ES-I3 (cell line): ENCODE measurements around the gene PRRX2.
A peak's percentile ranks its signal among the peaks of the same experiment; 100 is the strongest.
"Not testable (repeated sequence)": the region's sequence is repeated elsewhere in the genome, so short reads cannot be mapped to it uniquely, and the experiment has no call there.

Experiments
- H3K36me3 ChIP-seq: 2 replicates; pipeline ENCODE4 v1.6.1; 2013; ENCODE audit warnings: mild to moderate bottlenecking, low read length, control low read depth, moderate library complexity; ENCODE audit not compliant: insufficient read depth
- H3K4me1 ChIP-seq: 2 replicates; pipeline ENCODE4 v1.6.1; 2013; ENCODE audit warnings: mild to moderate bottlenecking, control low read depth, low read length; ENCODE audit not compliant: insufficient read depth
- H3K9ac ChIP-seq: 2 replicates; pipeline ENCODE4 v1.6.1; 2013; ENCODE audit warnings: low read depth, mild to moderate bottlenecking, low read length, moderate library complexity
- H3K9me3 ChIP-seq: 2 replicates; pipeline ENCODE4 v1.6.1; 2013; ENCODE audit warnings: mild to moderate bottlenecking, low read length, moderate library complexity; ENCODE audit not compliant: control insufficient read depth, insufficient read depth

PRRX2 gene

DNA sequence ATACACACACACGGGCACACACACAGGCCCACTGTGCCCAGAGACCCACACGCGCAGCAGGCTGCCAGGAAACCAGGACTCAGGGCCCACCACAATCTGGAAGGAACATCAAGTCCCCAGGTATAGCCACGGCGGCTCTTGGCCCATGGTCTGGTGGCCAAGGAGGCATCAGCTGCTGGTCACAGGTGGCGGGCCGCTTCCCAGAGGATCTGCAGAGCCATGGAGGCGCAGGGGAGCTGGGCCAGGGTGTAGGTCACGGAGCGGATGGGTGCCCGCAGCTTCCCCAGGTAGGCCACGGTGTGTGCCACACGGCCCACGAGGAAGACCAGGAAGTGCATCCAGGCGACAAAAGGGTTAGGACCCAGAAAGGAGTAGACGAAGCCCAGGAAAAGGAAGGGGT, 74.0 kb downstream of the PRRX2 start:
- H3K36me3 ChIP-seq, result no peaks in the 10 kb centered on the region
- H3K4me1 ChIP-seq, result peaks cover 6% of the 10 kb centered on the region; the same call in 1 of the 2 replicates
- no peak overlapping the region for H3K9ac ChIP-seq
- H3K9me3 ChIP-seq, result no peaks in the 10 kb centered on the region

DNA sequence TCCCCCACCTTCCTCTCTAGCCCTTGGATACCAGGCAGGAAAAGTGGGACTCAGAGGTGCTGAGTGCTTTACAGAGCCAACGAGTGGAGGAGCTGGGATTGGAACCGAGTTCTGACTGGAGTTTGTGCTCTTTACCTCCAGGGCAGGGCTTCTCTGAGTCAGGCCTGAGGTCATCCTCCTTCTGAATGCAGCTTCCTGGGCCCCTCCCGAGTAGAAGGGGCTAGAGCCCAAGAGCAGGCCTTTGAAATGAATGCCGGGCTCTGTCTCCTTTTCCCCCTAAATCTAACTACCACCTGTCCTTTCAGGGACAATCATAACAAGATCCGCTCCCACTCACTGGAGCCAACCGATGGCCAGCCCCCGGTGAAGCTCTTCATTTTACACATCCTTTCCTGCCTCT, 74.7 kb downstream of the PRRX2 start:
- no peaks in the 10 kb centered on the region for H3K9me3 ChIP-seq
- no peaks in the 10 kb centered on the region for H3K36me3 ChIP-seq
- H3K9ac ChIP-seq, result no peak overlapping the region
- peaks cover 6% of the 10 kb centered on the region; the same call in 1 of the 2 replicates for H3K4me1 ChIP-seq

DNA sequence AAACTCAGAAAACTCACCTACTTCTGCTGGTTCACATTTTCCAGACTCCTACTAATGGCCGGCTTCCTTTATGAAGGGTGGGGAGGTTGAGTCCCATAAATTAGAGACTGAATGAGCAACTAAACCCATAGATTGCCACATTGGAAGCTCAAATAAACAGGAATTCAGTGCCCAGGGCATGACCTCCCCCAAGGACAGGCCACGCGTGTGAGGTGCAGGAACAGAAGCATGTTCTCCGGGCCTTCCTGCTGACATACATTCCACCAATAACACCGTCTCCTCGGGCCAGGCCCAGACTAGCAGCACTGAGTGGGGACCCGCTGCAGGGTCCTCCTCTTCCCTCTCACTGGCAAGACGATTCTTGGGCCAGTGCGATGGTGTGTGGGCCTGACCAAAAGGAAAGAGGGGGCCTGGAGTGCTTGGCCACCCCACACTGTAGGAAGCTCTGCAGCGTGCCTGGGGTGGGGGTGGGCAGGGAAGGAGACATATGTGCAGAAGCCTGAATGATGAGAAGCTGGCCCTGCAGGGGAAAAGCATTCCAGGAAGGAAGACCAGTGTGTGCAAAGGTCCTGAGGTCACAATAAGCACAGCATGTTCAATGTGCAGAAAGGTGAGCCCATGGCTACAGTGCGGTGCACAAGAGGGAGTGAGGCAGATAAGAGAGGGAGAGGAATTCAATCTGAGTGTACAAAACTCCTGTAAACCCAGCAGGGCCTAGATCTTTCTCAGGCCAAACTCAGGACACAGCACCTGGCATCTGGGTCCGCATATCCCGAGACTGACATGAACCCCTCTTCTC, 75.4 kb downstream of the PRRX2 start:
- Histone ChIP-seq H3K9ac (no peak overlapping the region), H3K9me3 (no peaks in the 10 kb centered on the region), H3K36me3 (no peaks in the 10 kb centered on the region), H3K4me1 (peaks cover 6% of the 10 kb centered on the region; the same call in 1 of the 2 replicates)

DNA sequence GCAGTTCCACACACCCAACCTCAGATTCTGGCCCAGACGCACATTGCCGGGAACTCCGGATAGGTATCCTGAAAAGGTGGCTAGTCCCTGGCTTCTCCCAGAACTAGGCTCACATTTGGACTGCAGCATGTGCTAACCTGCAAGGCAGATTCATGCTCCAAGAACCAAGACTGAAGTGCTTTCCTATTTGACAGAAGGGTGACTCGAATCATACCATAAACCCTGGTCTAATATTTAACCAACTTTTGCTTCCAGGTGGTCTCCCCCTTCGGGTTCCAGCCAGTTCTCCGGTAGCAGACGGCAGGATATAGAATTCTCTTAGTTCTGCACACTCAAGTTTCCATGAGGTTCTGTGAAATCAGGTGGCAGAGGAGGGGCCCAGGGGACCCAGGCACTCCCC, 79.8 kb downstream of the PRRX2 start:
- peaks cover 2% of the 10 kb centered on the region; the same call in 1 of the 2 replicates for H3K4me1 ChIP-seq
- no peaks in the 10 kb centered on the region for H3K36me3 ChIP-seq
- H3K9ac ChIP-seq, result no peak overlapping the region
- no peaks in the 10 kb centered on the region for H3K9me3 ChIP-seq

DNA sequence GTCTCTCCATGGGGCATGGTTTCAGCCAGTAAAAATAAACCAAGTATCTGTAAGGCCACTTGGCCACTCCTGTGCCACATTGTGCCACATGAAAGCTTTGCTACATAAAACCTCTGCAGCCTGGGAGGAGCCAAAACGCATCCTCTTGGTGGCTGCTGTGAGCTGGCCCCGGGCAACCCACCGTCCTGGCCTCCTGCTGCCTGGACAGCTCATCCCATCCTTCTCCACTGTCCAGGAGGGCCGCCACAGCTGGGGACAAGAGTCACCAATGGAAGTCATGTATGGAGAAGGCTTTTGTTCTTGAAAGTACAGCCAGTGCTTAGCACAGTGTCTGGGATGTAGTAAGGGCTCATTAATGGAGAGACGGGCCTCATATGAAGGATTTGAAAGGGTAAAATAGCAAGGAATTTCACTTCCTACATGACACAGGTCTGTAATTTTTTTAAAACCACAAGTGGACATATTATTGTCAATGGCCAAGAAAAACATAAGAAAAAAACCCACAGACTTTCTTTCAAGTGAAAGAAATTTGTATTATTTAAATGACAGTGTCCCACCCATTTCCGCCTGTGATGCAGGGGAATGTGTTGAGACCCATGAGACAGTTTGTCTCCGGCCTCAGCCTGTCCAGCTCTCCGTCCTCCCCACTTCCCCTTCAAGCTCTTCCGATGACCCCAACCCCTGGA, 80.8 kb downstream of the PRRX2 start:
- no peaks in the 10 kb centered on the region for H3K36me3 ChIP-seq
- no peaks in the 10 kb centered on the region; the same call in 1 of the 2 replicates for H3K4me1 ChIP-seq
- no peak overlapping the region for H3K9ac ChIP-seq
- no peaks in the 10 kb centered on the region for H3K9me3 ChIP-seq

DNA sequence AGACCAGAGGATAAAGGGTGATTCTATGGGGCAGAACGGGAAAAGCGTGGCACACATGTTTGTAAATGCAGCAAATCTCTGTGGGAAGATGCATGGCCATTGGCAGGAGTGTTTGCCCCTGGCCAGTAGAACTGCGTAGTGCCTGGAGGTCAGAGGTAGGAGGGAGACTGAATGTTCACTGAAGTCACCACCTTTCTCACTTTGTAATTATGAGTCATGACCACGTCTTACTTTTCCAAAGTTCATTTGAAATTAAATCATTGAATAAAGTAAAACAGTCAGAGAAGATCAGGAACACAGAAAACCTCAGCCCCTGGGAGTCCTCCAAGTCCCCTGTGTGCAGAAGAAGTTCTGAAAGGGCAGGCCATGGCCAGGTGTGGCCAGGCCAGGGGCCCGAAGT, 82.8 kb downstream of the PRRX2 start:
- H3K9ac ChIP-seq, result no peak overlapping the region
- no peaks in the 10 kb centered on the region for H3K9me3 ChIP-seq
- H3K36me3 ChIP-seq, result no peaks in the 10 kb centered on the region
- H3K4me1 ChIP-seq, result peaks cover 10% of the 10 kb centered on the region; the same call in 1 of the 2 replicates

DNA sequence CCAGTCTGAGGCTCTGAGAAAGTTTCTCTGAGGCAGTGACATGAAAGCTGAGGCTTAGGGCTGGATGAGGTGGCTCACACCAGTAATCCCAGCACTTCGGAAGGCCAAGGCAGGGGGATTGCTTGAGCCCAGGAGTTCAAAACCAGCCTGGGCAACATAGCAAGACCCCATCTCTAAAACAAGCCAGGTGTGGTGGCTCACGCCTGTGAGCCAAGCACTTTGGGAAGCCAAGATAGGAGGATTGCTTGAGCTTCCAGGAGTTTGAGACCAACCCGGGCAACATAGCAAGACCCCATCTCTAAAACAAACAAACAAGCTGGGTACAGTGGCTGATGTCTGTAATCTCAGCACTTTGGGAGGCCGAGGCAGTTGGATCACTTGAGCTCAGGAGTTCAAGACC, 83.6 kb downstream of the PRRX2 start:
- not testable (repeated sequence) for H3K9ac ChIP-seq
- peaks cover 11% of the 10 kb centered on the region; the same call in 1 of the 2 replicates for H3K4me1 ChIP-seq

DNA sequence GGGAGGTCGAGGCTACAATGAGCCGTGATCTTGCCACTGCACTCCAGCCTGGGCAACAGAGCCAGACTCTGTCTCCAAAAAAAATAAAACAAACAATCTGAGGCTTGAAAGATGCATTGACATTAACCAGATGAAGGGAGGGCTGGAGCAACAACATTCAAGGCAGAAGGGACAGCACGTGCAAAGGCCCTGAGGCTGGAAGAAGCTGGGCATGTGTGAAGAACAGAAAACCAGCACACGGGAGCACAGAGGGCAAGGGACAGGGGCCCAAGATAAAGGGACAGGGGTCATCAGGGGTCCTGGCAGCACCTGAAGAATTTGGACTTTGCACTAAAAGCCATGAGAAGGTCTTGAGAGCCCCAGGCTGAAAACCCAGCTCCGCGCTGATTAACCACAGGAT, 84.1 kb downstream of the PRRX2 start:
- no peak overlapping the region for H3K9ac ChIP-seq
- no peaks in the 10 kb centered on the region for H3K9me3 ChIP-seq
- peaks cover 11% of the 10 kb centered on the region; the same call in 1 of the 2 replicates for H3K4me1 ChIP-seq
- H3K36me3 ChIP-seq, result no peaks in the 10 kb centered on the region

More for the DNA sequence above, 83.6 kb downstream of the PRRX2 start:
- H3K36me3 ChIP-seq, H3K9me3 ChIP-seq: not testable (repeated sequence)

DNA sequence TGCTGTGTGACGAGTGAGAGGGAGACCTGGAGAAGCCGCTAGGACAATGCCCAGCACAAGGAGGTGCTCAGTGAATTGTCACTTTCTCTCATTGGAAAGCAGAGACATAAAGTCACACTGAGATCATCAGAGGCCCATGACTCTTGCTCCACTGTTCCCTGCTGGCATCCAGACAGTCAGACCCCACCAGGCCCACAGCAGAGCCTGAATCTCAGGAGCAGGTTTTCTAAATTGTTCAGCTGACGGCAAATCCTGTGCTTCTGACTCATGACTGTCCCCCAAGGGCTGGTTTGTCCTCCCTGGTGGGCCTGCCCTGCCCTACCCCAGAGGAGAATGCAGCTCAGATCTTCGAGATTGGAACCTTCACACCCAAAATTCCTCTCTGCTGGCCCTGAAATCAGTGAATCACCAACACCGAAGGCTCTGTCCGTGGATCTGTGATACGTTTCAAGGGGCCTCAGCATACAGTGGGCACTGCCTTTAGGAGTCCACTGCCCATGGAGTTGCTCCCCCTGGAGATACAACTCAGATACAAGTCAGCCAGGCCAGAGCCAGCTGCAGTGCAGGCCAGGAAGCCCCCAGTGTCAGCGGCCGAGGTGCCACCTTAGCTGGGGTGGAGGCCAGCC, 84.7 kb downstream of the PRRX2 start:
- H3K36me3 ChIP-seq, result no peaks in the 10 kb centered on the region
- no peak overlapping the region for H3K9ac ChIP-seq
- H3K4me1 ChIP-seq, result peaks cover 11% of the 10 kb centered on the region; the same call in 1 of the 2 replicates
- no peaks in the 10 kb centered on the region for H3K9me3 ChIP-seq

DNA sequence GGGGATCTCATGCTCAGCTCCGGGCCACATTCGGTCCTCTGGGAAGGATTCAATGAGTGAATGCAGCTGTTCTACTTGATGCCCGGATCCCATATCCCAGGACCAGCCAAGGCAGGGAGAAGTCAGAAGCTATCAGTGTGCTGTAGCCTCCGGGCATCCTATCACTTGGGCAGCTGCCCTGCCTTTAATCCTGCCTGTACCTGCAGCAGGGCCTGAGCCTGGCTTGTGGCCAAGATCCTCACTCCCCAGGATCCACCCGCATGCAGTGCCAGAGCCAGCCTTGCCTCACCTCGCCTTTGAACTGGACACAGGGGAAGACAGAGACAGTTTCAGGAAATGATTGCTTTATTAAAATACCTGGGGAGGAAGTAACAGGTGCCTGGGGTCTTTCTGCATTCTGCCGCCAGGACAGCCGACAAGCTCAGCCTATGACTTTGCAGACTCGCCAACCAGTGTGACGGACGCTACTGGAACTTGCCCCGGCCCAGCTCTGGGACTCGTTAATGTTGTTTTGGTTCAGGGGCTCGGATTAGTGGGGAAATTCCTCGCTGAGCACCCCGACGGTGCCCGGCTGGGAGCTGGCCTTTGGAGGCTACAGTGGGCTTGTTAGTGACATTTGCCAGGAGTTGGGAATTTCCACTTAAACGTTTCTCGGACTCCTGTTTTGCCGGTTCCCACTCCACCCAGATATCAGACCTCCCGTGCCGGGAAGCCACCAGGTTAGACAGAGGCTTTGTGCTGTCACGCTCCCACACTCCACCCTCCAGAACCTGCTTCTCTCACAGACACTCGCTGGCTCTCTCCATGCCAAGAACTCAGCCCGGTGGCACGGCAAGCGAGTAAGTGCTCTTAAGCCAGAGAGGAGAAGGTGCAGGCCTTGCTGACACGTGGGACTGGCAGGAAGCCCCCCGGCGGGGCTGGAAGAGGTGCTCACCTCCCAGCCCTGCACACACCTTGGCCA, 86.7 kb downstream of the PRRX2 start:
- no peaks in the 10 kb centered on the region for H3K36me3 ChIP-seq
- peaks cover 11% of the 10 kb centered on the region; the same call in 1 of the 2 replicates for H3K4me1 ChIP-seq
- H3K9ac ChIP-seq, result peak overlapping the region; percentile 6; the same call in 1 of the 2 replicates
- H3K9me3 ChIP-seq, result no peaks in the 10 kb centered on the region

DNA sequence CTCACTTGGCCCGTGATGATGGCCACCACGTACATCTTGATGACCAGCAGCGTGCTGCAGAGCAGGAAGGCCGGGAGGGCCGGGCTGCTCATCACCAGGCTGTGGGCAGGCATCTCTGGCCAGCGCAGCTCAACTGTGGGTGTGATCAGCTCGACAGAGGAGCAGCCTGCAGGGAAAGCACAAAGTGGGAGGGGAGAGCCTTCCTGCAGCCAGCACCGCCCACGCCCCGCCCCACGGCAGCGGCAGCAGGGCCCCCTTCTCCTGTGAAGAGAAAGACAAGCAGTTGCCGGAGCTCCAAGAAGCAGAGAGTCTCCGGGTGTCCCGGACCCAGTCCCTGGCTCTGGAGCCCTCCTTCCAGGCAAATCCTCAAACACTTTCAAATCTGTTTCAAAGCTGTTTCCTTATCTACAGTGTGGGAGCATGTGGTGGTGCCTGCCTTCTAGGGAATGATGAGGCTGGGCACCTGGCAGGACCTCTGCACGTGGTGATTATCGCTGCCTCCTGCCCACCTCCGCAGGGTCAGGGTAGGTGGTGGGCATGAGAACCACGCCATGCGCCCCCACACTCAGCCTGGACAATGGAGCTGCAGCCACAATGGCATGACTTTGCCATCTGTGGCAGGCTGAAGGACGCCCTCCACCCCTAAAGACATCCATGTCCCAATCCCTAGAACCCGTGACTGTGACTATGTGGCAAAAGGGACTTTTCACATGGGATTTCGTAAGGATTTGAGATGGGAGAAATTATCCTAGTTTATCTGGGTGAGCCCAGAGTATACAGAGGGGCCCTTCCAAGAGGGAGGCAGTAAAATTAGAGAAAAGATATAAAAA, 87.7 kb downstream of the PRRX2 start, which contains the start of gene PTGES:
Gene PTGES (minus strand): TSS at position 143 of the 830 bp plus-strand sequence. CDS start 30 bp downstream, at position 113.
- Histone ChIP-seq H3K36me3 (no peaks in the 10 kb centered on the region), H3K9me3 (no peaks in the 10 kb centered on the region), H3K4me1 (peaks cover 11% of the 10 kb centered on the region; the same call in 1 of the 2 replicates), H3K9ac (peak within 1 kb of the TSS; percentile 6; the same call in 1 of the 2 replicates)

DNA sequence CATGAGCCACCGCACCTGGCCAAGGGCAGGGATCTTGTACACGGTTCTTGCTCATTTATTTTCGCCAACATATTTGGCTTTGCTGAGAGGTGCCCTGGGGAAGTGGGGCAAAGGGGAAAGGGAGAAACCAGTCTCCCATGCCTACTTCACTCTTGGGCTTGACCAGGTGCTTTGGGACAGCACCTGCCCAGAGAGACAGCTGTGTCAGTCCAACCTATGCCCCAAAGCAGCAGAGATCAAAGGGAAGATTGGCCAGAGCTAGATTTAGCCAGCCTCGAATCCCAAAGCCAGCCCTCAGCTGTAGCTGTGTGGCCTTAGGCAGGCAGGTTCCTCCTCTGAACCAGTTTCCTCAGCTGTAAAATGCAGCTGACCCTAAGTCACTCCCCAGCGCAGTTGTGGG, 89.7 kb downstream of the PRRX2 start:
- Histone ChIP-seq H3K9ac (no peak overlapping the region), H3K4me1 (peaks cover 11% of the 10 kb centered on the region; the same call in 1 of the 2 replicates), H3K9me3 (no peaks in the 10 kb centered on the region), H3K36me3 (no peaks in the 10 kb centered on the region)

DNA sequence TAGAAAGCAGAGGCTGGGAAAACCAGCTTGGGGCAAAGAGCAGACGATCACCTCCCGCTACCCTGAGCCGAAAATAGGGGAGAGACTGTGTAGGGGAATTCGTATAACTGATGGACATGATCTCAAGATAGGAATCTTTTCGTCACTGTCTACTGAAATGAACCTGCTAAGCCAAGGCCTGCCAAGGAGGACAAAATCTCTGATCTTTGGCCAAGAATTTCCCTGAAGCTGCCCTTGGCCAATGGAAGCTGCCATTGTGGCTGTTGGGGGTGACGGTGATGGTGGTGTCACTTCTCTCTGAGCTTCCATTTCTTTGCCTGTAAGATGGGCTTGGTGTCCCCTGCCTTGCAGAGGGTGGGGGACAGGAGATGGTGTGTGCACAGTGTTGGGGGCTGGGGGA, 90.7 kb downstream of the PRRX2 start:
- H3K9ac ChIP-seq, result no peak overlapping the region
- H3K36me3 ChIP-seq, result no peaks in the 10 kb centered on the region
- H3K9me3 ChIP-seq, result no peaks in the 10 kb centered on the region
- H3K4me1 ChIP-seq, result peaks cover 11% of the 10 kb centered on the region; the same call in 1 of the 2 replicates
